GM10266 (cell line): ENCODE measurements around the gene RBM19.

ENCODE experiments used
- DNase-seq: peaks from one replicate; pipeline ENCODE4 v3.0.0; 2012; ENCODE audit errors: extremely low spot score
- CTCF ChIP-seq: IDR thresholded peaks from 2 replicates; pipeline ENCODE4 v1.5.1; 2012; ENCODE audit warnings: mild to moderate bottlenecking, low read depth; ENCODE audit not compliant: control insufficient read depth, insufficient read depth; ENCODE audit errors: missing control alignments

RBM19 gene

GRCh38 chr12:113934060-113934814, 31.9 kb downstream of the RBM19 start:
- no peak for DNase-seq
- TF ChIP-seq CTCF = no peak

- no peak for TF ChIP-seq CTCF
- DNase-seq = no peak
Measured at GRCh38 chr12:113933201-113933786, 32.8 kb downstream of the RBM19 start.

- TF ChIP-seq CTCF = no peak
- DNase-seq = no peak
Measured at GRCh38 chr12:113932381-113933196, 33.5 kb downstream of the RBM19 start.

GRCh38 chr12:113931517-113931916, 34.6 kb downstream of the RBM19 start:
- DNase-seq = no peak
- no peak for TF ChIP-seq CTCF

- DNase-seq = no peak
- TF ChIP-seq CTCF = no peak
Measured at GRCh38 chr12:113930249-113930648, 35.9 kb downstream of the RBM19 start.

GRCh38 chr12:113929312-113929989, 36.7 kb downstream of the RBM19 start:
- TF ChIP-seq CTCF = no peak
- DNase-seq = no peak
